Endothelial cell of umbilical vein (primary cell): ENCODE results near the gene CBLC.

Experiments
- EZH2 ChIP-seq: IDR thresholded peaks from 2 replicates; pipeline ENCODE4 v1.6.1; 2012; ENCODE audit warnings: borderline replicate concordance, low read depth, mild to moderate bottlenecking, moderate library complexity, low read length, inconsistent platforms; ENCODE audit not compliant: severe bottlenecking
- FOS ChIP-seq: IDR thresholded peaks from 2 replicates; pipeline ENCODE4 v1.6.1; 2011; ENCODE audit warnings: mild to moderate bottlenecking, low read length, moderate library complexity, borderline replicate concordance; ENCODE audit not compliant: insufficient read depth
- GATA2 ChIP-seq: IDR thresholded peaks from 2 replicates; pipeline ENCODE4 v1.7.0; 2011; ENCODE audit warnings: low read depth, mild to moderate bottlenecking, moderate library complexity, mixed read lengths, low read length; ENCODE audit not compliant: insufficient read length, insufficient read depth
- MYC ChIP-seq: IDR thresholded peaks from one replicate; pipeline ENCODE4 v1.6.1; 2011; ENCODE audit warnings: mild to moderate bottlenecking, low read depth, low read length
- POLR2A ChIP-seq: IDR thresholded peaks from 2 replicates; pipeline ENCODE4 v1.6.1; 2012; ENCODE audit warnings: low read depth, mild to moderate bottlenecking, control low read depth, low read length
- POLR2AphosphoS5 ChIP-seq: IDR thresholded peaks from 2 replicates; pipeline ENCODE4 v1.6.1; 2012; ENCODE audit warnings: low read depth, mild to moderate bottlenecking, control low read depth, low read length, moderate library complexity; ENCODE audit not compliant: insufficient read depth
- TF ChIP-seq, protein P1 (sequence below), 2 donors: IDR thresholded peaks; 1 replicate in 1 of 2; 2 replicates in 1 of 2; pipeline ENCODE4 v1.5.1; 2011; ENCODE audit warnings: low read length in 2 of 2, mild to moderate bottlenecking in 2 of 2, moderate library complexity in 2 of 2, control low read depth in 1 of 2, inconsistent platforms in 1 of 2, low read depth in 1 of 2; ENCODE audit not compliant: insufficient read depth in 1 of 2; ENCODE audit errors: extremely low read depth in 1 of 2
- TF ChIP-seq, protein P2 (sequence below): IDR thresholded peaks from 2 replicates; pipeline ENCODE4 v1.6.1; 2011; ENCODE audit not compliant: insufficient read depth, insufficient read length

- TF ChIP-seq, protein P1, sequence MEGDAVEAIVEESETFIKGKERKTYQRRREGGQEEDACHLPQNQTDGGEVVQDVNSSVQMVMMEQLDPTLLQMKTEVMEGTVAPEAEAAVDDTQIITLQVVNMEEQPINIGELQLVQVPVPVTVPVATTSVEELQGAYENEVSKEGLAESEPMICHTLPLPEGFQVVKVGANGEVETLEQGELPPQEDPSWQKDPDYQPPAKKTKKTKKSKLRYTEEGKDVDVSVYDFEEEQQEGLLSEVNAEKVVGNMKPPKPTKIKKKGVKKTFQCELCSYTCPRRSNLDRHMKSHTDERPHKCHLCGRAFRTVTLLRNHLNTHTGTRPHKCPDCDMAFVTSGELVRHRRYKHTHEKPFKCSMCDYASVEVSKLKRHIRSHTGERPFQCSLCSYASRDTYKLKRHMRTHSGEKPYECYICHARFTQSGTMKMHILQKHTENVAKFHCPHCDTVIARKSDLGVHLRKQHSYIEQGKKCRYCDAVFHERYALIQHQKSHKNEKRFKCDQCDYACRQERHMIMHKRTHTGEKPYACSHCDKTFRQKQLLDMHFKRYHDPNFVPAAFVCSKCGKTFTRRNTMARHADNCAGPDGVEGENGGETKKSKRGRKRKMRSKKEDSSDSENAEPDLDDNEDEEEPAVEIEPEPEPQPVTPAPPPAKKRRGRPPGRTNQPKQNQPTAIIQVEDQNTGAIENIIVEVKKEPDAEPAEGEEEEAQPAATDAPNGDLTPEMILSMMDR (IDR thresholded peaks at IDR 0.05; ENCODE audit: extremely low read depth in 1 of 2, insufficient read depth in 1 of 2, low read depth in 1 of 2, low read length in 2 of 2), result no peak
- TF ChIP-seq EZH2 (no peak), MYC (no peak), POLR2AphosphoS5 (no peak), POLR2A (no peak), FOS (no peak), GATA2 (no peak)
- TF ChIP-seq, protein P2, sequence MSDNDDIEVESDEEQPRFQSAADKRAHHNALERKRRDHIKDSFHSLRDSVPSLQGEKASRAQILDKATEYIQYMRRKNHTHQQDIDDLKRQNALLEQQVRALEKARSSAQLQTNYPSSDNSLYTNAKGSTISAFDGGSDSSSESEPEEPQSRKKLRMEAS, result no peak
Observed at GRCh38 chr19:44840811-44841210, 63.1 kb downstream of the CBLC start.
